ENCODE measurements around the gene CHCHD10.

Gene CHCHD10

GRCh38 chr22:23769321-23769965 lies 1.7 kb upstream of the CHCHD10 start:
- DNase-seq = no peak

GRCh38 chr22:23767303-23767672 lies 484 bp downstream of the CHCHD10 start:
- no peak for DNase-seq

GRCh38 chr22:23764899-23765881 lies 2.6 kb downstream of the CHCHD10 start:
- no peak for DNase-seq

- DNase-seq = no peak
These were observed 3.8 kb downstream of the CHCHD10 start for GRCh38 chr22:23763954-23764353.

- DNase-seq = no peak
These were observed 4.2 kb downstream of the CHCHD10 start for GRCh38 chr22:23763579-23763945.

- DNase-seq = peak; percentile 32
These were observed 4.8 kb downstream of the CHCHD10 start, which contains the start of gene C22orf15 for GRCh38 chr22:23762842-23763578. Gene C22orf15, plus strand, starts transcription at chr22:23762990. Its CDS starts 317 bp downstream, at chr22:23763307.

GRCh38 chr22:23760056-23760455 lies 7.7 kb downstream of the CHCHD10 start:
- no peak for DNase-seq

GRCh38 chr22:23759566-23759965 lies 8.2 kb downstream of the CHCHD10 start:
- DNase-seq = no peak

GRCh38 chr22:23756891-23757290 lies 10.9 kb downstream of the CHCHD10 start:
- DNase-seq = peak; percentile 92

GRCh38 chr22:23755711-23756110 lies 12.1 kb downstream of the CHCHD10 start:
- no peak for DNase-seq

- DNase-seq = no peak
These were observed 12.7 kb downstream of the CHCHD10 start for GRCh38 chr22:23754980-23755636.

GRCh38 chr22:23754220-23754919 lies 13.4 kb downstream of the CHCHD10 start, which contains the start of gene VPREB3:
Gene VPREB3, minus strand, starts transcription at chr22:23754425. Its CDS starts 62 bp downstream, at chr22:23754363.
- DNase-seq = no peak

- DNase-seq = no peak
These were observed 14.4 kb downstream of the CHCHD10 start for GRCh38 chr22:23753385-23753784.

- no peak for DNase-seq
These were observed 15.0 kb downstream of the CHCHD10 start for GRCh38 chr22:23752750-23753149.

GRCh38 chr22:23752090-23752691 lies 15.6 kb downstream of the CHCHD10 start:
- DNase-seq = no peak

- peak; percentile 53 for DNase-seq
These were observed 16.3 kb downstream of the CHCHD10 start for GRCh38 chr22:23751441-23751996.

- peak; percentile 90 for DNase-seq
These were observed 16.9 kb downstream of the CHCHD10 start, which contains the start of gene ZNF70 for GRCh38 chr22:23750714-23751440. Gene ZNF70, minus strand, starts transcription at chr22:23751112. Its CDS starts 5,972 bp downstream, at chr22:23745140.

- DNase-seq = no peak
These were observed 17.4 kb downstream of the CHCHD10 start for GRCh38 chr22:23750367-23750713.

GRCh38 chr22:23749841-23750301 lies 17.9 kb downstream of the CHCHD10 start:
- no peak for DNase-seq

GRCh38 chr22:23745791-23746190 lies 22.0 kb downstream of the CHCHD10 start:
- no peak for DNase-seq
